Right cardiac atrium (tissue), 5 donors: Measurements from ENCODE around the gene RIBC2. TPM values are rescaled to one million over a fixed set of nuclear protein-coding genes. Genes with fewer than 3 reads are reported as not detected.
"Not testable (repeated sequence)": the region's sequence is repeated elsewhere in the genome, so short reads cannot be mapped to it uniquely, and the experiment has no call there.

Experiments used
- ATAC-seq, 2 donors: fragments of 200-7000 bp; cut with Tn5 transposase; one replicate each; pipeline versions ENCODE4 v1.8.0 to v1.9.1; 2020; ENCODE audit warnings: moderate library complexity in 2 of 2, mild to moderate bottlenecking in 1 of 2
- DNase-seq, 3 donors: peaks; one replicate each; pipeline ENCODE4 v3.0.0-alpha.2; 2020
- H3K27ac ChIP-seq: one replicate; pipeline ENCODE4 v1.5.1; 2013; ENCODE audit warnings: mild to moderate bottlenecking, low read length, control low read depth, moderate library complexity
- H3K27me3 ChIP-seq: one replicate; pipeline ENCODE4 v1.6.1; 2013; ENCODE audit not compliant: control insufficient read depth, insufficient read depth
- H3K4me1 ChIP-seq: one replicate; pipeline ENCODE4 v1.6.1; 2013; ENCODE audit warnings: low read length; ENCODE audit not compliant: control insufficient read depth, insufficient read depth
- H3K4me3 ChIP-seq: one replicate; pipeline ENCODE4 v1.5.1; 2013; ENCODE audit warnings: low read length, control low read depth
- H3K9me3 ChIP-seq: one replicate; pipeline ENCODE4 v1.6.1; 2013; ENCODE audit warnings: low read length; ENCODE audit not compliant: control insufficient read depth
- WGBS: extraction: QIAGEN DNeasy Blood & Tissue Kit; methylation state at CpG from one replicate; pipeline ENCODE4 v1.1.7; 2013; 5-methylcytosine and 5-hydroxymethylcytosine counted together
- intact Hi-C, 4 donors: fragments of 100-400 bp; cut with DNase I; formaldehyde crosslinking; loops; one replicate each; pipeline versions ENCODE4 v1.11.0 to v1.14.0; 2022 to 2023
- polyA plus RNA-seq: library from polyadenylated mRNA; stranded (reverse); fragments of 200-250 nt; gene quantifications from one replicate; pipeline ENCODE4 v1.2.3, GENCODE V29; 2013
- total RNA-seq, 4 donors: library from RNA; stranded (reverse); fragmentation: NEBNext Ultra II Directional; extraction: Animal tissue kit (Norgen Biotek cat#: 25700); gene quantifications; one replicate each; pipeline ENCODE4 v1.2.1, GENCODE V29; 2021
- donor health status: healthy with polysubstance abuse.
- donor health status: DM: no; HTN: yes; CAD: no.
- donor health status: DM: no; HTN: no; CAD: no.
- donor health status: DM: no; HTN: yes; CAD: no; lungs with severe emphysema.
- donor health status: DM: yes; HTN: yes; CAD: no.

The RIBC2 gene
- total and polyA plus RNA-seq, 5 donors, result 0.16 to 0.29 TPM; not detected in 3

- ATAC-seq, result no peak
- Histone ChIP-seq H3K27me3 (no peaks in the 10 kb centered on the region), H3K9me3 (no peaks in the 10 kb centered on the region), H3K4me3 (no peak overlapping the region), H3K4me1 (no peaks in the 10 kb centered on the region), H3K27ac (peak overlapping the region; percentile 34)
- DNase-seq, result peak in 1 of 3 donors; percentile 25
- 89% methylated on average over 8 of the region's 8 CpGs for WGBS
- intact Hi-C loops, result loop anchor here in 1 of 4 donors (10.0 kb wide), 1 partner anchor 46 kb away; the partner anchor contains the start of gene FBLN1
These were observed 45.7 kb downstream of the RIBC2 start for GRCh38 chr22:45459235-45459634.

- intact Hi-C loops, result no loop called here
- DNase-seq, result peak; percentile 84 to 95 (median 92)
These were observed 47.0 kb downstream of the RIBC2 start for GRCh38 chr22:45460288-45461109.

GRCh38 chr22:45462034-45462655 is 48.7 kb downstream of the RIBC2 start:
- no peak overlapping the region for H3K4me3 ChIP-seq
- H3K27ac ChIP-seq, result no peak overlapping the region
- H3K9me3 ChIP-seq, result no peaks in the 10 kb centered on the region
- no peak for ATAC-seq
- no peak for DNase-seq
- H3K4me1 ChIP-seq, result no peaks in the 10 kb centered on the region
- WGBS, result 81% methylated on average over 6 of the region's 6 CpGs
- H3K27me3 ChIP-seq, result no peaks in the 10 kb centered on the region
- intact Hi-C loops, result no loop called here

More at GRCh38 chr22:45460288-45461109, 47.0 kb downstream of the RIBC2 start:
- Histone ChIP-seq H3K9me3 (no peaks in the 10 kb centered on the region), H3K4me3 (no peak overlapping the region), H3K4me1 (no peaks in the 10 kb centered on the region), H3K27ac (peak overlapping the region; percentile 57), H3K27me3 (no peaks in the 10 kb centered on the region)
- peak; percentile 96 to 98 for ATAC-seq
- WGBS, result 56% methylated on average over 14 of the region's 14 CpGs

GRCh38 chr22:45463691-45464090 is 50.2 kb downstream of the RIBC2 start:
- ATAC-seq, DNase-seq, intact Hi-C loops, H3K4me1 ChIP-seq, H3K27ac ChIP-seq, H3K9me3 ChIP-seq, H3K27me3 ChIP-seq, H3K4me3 ChIP-seq: not testable (repeated sequence)
- WGBS, result 91% methylated on average over 3 of the region's 3 CpGs

GRCh38 chr22:45465633-45466032 is 52.1 kb downstream of the RIBC2 start:
- WGBS, result 74% methylated on average over 3 of the region's 3 CpGs
- ATAC-seq, result no peak

GRCh38 chr22:45468872-45469271 is 55.4 kb downstream of the RIBC2 start:
- Histone ChIP-seq H3K27ac (peak overlapping the region; percentile 48), H3K9me3 (no peaks in the 10 kb centered on the region), H3K27me3 (no peaks in the 10 kb centered on the region), H3K4me1 (no peaks in the 10 kb centered on the region), H3K4me3 (no peak overlapping the region)
- 61% methylated on average over 7 of the region's 7 CpGs for WGBS
- no peak for ATAC-seq
- intact Hi-C loops, result no loop called here
- DNase-seq, result no peak

More at GRCh38 chr22:45465633-45466032, 52.1 kb downstream of the RIBC2 start:
- no peaks in the 10 kb centered on the region for H3K27me3 ChIP-seq
- no peak overlapping the region for H3K27ac ChIP-seq
- H3K4me1 ChIP-seq, result no peaks in the 10 kb centered on the region
- no peak for DNase-seq
- no peaks in the 10 kb centered on the region for H3K9me3 ChIP-seq
- intact Hi-C loops, result no loop called here
- H3K4me3 ChIP-seq, result no peak overlapping the region

- H3K27ac ChIP-seq, result peak overlapping the region; percentile 67
- intact Hi-C loops, result no loop called here
These were observed 56.0 kb downstream of the RIBC2 start for GRCh38 chr22:45469281-45470073.

GRCh38 chr22:45470871-45471270 is 57.4 kb downstream of the RIBC2 start:
- DNase-seq (no peak), ATAC-seq (no peak)
- Histone ChIP-seq H3K4me1 (no peaks in the 10 kb centered on the region), H3K27me3 (no peaks in the 10 kb centered on the region), H3K9me3 (no peaks in the 10 kb centered on the region), H3K27ac (no peak overlapping the region), H3K4me3 (no peak overlapping the region)
- intact Hi-C loops, result no loop called here
- WGBS, result 82% methylated on average over 11 of the region's 11 CpGs

More at GRCh38 chr22:45469281-45470073, 56.0 kb downstream of the RIBC2 start:
- 48% methylated on average over 8 of the region's 8 CpGs for WGBS
- Histone ChIP-seq H3K9me3 (no peaks in the 10 kb centered on the region), H3K4me3 (no peak overlapping the region), H3K27me3 (no peaks in the 10 kb centered on the region), H3K4me1 (no peaks in the 10 kb centered on the region)
- ATAC-seq (peak in 1 of 2 donors; percentile 63), DNase-seq (no peak)

- Histone ChIP-seq H3K27me3 (no peaks in the 10 kb centered on the region), H3K4me1 (no peaks in the 10 kb centered on the region), H3K4me3 (no peak overlapping the region), H3K27ac (no peak overlapping the region), H3K9me3 (no peaks in the 10 kb centered on the region)
- no peak for DNase-seq
- 96% methylated on average over 3 of the region's 3 CpGs for WGBS
- ATAC-seq, result no peak
- intact Hi-C loops, result no loop called here
These were observed 58.9 kb downstream of the RIBC2 start for GRCh38 chr22:45472426-45472825.

GRCh38 chr22:45473626-45474237 is 60.2 kb downstream of the RIBC2 start:
- H3K27ac ChIP-seq, result no peak overlapping the region
- ATAC-seq, result peak in 1 of 2 donors; percentile 10
- no peak for DNase-seq
- H3K4me1 ChIP-seq, result no peaks in the 10 kb centered on the region
- 69% methylated on average over 6 of the region's 6 CpGs for WGBS
- H3K4me3 ChIP-seq, result no peak overlapping the region
- H3K9me3 ChIP-seq, result no peaks in the 10 kb centered on the region
- intact Hi-C loops, result no loop called here
- H3K27me3 ChIP-seq, result no peaks in the 10 kb centered on the region
